ENCODE results near the gene ZCCHC10. TPM values are rescaled to one million over a fixed set of nuclear protein-coding genes. Genes with fewer than 3 reads are reported as not detected.

The ZCCHC10 gene
- 17.0 TPM for polyA plus RNA-seq (2013, experiment 1 of 2; ENCODE audit: insufficient read length)
- 17.9 TPM for polyA plus RNA-seq (2013, experiment 2 of 2; ENCODE audit: insufficient read length)

GRCh38 chr5:133025804-133026663 is at the start of gene ZCCHC10:
TSS of gene ZCCHC10 (minus strand) at chr5:133026549. CDS start at chr5:133026537, 12 bp downstream.
- DNase-seq = peak; percentile 94

- peak; percentile 50 for DNase-seq
Observed at GRCh38 chr5:133075572-133076536, 49.5 kb upstream of the ZCCHC10 start.

- DNase-seq = no peak
Observed at GRCh38 chr5:133072021-133072420, 45.7 kb upstream of the ZCCHC10 start.

GRCh38 chr5:133066045-133066444 is 39.7 kb upstream of the ZCCHC10 start:
- DNase-seq = no peak

GRCh38 chr5:133065471-133065870 is 39.1 kb upstream of the ZCCHC10 start:
- DNase-seq = no peak

GRCh38 chr5:133063965-133064364 is 37.6 kb upstream of the ZCCHC10 start:
- DNase-seq = no peak

- no peak for DNase-seq
Observed at GRCh38 chr5:133062276-133062675, 35.9 kb upstream of the ZCCHC10 start.

- no peak for DNase-seq
Observed at GRCh38 chr5:133059621-133060020, 33.3 kb upstream of the ZCCHC10 start.

GRCh38 chr5:133056891-133057290 is 30.5 kb upstream of the ZCCHC10 start:
- DNase-seq = no peak

GRCh38 chr5:133054697-133055471 is 28.5 kb upstream of the ZCCHC10 start:
- no peak for DNase-seq

GRCh38 chr5:133053448-133053847 is 27.1 kb upstream of the ZCCHC10 start:
- DNase-seq = no peak

- peak; percentile 39 for DNase-seq
Observed at GRCh38 chr5:133052317-133053175, 26.2 kb upstream of the ZCCHC10 start.

GRCh38 chr5:133051542-133052316 is 25.4 kb upstream of the ZCCHC10 start, which contains the start of gene HSPA4:
TSS of gene HSPA4 (plus strand) at chr5:133052013. CDS start at chr5:133052251, 238 bp downstream.
- peak; percentile 99 for DNase-seq

GRCh38 chr5:133051061-133051541 is 24.8 kb upstream of the ZCCHC10 start:
- no peak for DNase-seq

- no peak for DNase-seq
Observed at GRCh38 chr5:133050521-133050920, 24.2 kb upstream of the ZCCHC10 start.

- DNase-seq = no peak
Observed at GRCh38 chr5:133049726-133050048, 23.3 kb upstream of the ZCCHC10 start.

GRCh38 chr5:133048993-133049725 is 22.8 kb upstream of the ZCCHC10 start:
- DNase-seq = peak; percentile 63

GRCh38 chr5:133047404-133047803 is 21.1 kb upstream of the ZCCHC10 start:
- DNase-seq = no peak

GRCh38 chr5:133046560-133046959 is 20.2 kb upstream of the ZCCHC10 start:
- peak; percentile 24 for DNase-seq
